Lower leg skin (tissue), 3 donors: ENCODE data around the gene CRTC1.

Experiments used
- POLR2A ChIP-seq, 2 donors: fragments of 450-650 bp; IDR thresholded peaks; one replicate each; pipeline ENCODE4 v1.6.1; 2016 to 2017; ENCODE audit warnings: antibody characterized with exemption in 2 of 2, mild to moderate bottlenecking in 1 of 2, moderate library complexity in 1 of 2
- TF ChIP-seq, protein P1 (sequence below), 3 donors: fragments of 450-650 bp; IDR thresholded peaks; one replicate each; pipeline ENCODE4 v1.5.1; 2016; ENCODE audit warnings: antibody characterized with exemption in 3 of 3, mild to moderate bottlenecking in 3 of 3, moderate library complexity in 2 of 3

DNA sequence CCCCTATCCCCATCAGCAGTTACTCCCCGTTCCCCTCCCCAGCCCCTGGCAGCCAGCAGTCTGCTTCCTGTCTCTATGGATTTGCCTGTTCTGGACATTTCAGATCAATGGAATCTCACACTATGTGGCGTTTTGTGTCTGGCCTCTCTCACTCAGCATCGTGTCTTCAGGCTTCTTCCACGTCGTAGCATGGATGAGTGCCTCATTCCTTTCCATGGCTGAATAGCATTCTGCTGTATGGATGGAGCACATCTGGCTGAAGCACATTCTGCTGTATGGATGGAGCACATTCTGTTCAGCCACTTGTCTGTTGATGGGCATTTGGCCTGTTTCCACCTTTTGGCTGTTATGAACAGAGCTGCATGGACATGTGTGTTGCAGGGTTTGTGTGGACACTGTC lies 29.5 kb downstream of the CRTC1 start:
- TF ChIP-seq, protein P1, sequence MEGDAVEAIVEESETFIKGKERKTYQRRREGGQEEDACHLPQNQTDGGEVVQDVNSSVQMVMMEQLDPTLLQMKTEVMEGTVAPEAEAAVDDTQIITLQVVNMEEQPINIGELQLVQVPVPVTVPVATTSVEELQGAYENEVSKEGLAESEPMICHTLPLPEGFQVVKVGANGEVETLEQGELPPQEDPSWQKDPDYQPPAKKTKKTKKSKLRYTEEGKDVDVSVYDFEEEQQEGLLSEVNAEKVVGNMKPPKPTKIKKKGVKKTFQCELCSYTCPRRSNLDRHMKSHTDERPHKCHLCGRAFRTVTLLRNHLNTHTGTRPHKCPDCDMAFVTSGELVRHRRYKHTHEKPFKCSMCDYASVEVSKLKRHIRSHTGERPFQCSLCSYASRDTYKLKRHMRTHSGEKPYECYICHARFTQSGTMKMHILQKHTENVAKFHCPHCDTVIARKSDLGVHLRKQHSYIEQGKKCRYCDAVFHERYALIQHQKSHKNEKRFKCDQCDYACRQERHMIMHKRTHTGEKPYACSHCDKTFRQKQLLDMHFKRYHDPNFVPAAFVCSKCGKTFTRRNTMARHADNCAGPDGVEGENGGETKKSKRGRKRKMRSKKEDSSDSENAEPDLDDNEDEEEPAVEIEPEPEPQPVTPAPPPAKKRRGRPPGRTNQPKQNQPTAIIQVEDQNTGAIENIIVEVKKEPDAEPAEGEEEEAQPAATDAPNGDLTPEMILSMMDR (IDR thresholded peaks at IDR 0.05): no peak
- no peak for TF ChIP-seq POLR2A (IDR thresholded peaks at IDR 0.05)
